SH-SY5Y (cell line): Measurements from ENCODE around the gene POLD1.

Source experiments
- GATA2 ChIP-seq: IDR thresholded peaks from 2 replicates; pipeline ENCODE4 v1.6.1; 2011; ENCODE audit warnings: mild to moderate bottlenecking, low read depth, low read length
- GATA3 ChIP-seq: IDR thresholded peaks from 2 replicates; pipeline ENCODE4 v1.6.1; 2011; ENCODE audit warnings: low read depth, mild to moderate bottlenecking, low read length, moderate library complexity

GRCh38 chr19:50398675-50399367 lies 14.7 kb downstream of the POLD1 start:
- TF ChIP-seq GATA2 (no peak), GATA3 (no peak)
